Thyroid gland (tissue), 4 donors: ENCODE data around the gene TRIAP1.

ENCODE experiments used
- CTCF ChIP-seq, 6 experiments: fragments of 200-600 bp in 3 of 6; fragments of 450-650 bp in 3 of 6; sonication (generic) in 3 of 6; IDR thresholded peaks; one replicate each; pipeline ENCODE4 v1.5.1; 2016 to 2019; ENCODE audit warnings: antibody characterized with exemption in 6 of 6, mild to moderate bottlenecking in 2 of 6, inconsistent platforms in 1 of 6, moderate library complexity in 1 of 6
- POLR2A ChIP-seq, 2 donors: fragments of 450-650 bp; IDR thresholded peaks; one replicate each; pipeline ENCODE4 v1.6.1; 2017; ENCODE audit warnings: antibody characterized with exemption in 2 of 2, mild to moderate bottlenecking in 2 of 2, moderate library complexity in 1 of 2

DNA sequence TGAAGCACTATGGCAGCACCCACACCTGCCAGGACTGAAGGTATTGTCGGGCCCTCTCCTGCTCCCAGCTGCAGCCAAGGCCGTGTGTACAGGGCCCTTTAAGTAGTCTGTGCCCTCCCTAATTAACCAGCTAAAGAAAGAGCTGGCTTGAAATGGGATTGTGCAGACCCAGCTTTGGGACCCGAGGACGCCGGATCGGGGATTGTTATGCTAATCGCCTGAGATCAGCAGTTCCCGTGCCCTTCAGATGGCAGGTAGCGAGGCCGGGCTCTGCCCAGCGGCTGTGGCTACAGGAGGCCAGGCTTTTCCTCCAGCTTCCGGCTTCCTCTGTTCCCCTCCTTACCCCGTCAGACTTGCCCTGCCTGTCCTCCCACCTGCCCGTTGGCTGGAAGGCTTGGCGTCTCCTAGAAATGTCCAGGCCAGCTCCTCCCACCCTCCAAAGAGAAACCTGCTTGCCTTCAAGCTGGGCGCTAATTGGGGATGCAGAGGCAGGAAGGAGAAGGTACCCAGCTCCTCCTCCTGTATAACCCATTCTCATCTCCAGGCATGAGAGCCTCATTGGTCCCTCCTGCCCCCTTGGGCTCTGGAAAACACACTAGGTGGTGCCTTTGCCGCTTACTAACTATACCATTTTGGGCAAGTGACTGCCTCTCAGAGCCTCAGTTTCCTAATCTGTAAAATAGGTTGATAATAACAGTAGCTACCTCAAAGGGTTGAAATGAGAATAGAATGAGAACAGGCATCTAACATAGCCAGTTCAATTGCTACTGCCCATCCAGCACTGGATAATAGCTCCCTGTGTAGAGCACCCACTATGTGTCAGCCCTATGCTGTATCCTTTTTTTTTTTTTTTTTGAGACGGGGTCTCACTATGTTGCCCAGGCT is 51.5 kb downstream of the TRIAP1 start:
- no peak for TF ChIP-seq CTCF (IDR thresholded peaks at IDR 0.05)
- no peak for TF ChIP-seq POLR2A (IDR thresholded peaks at IDR 0.05)
